Stimulated activated CD8-positive, alpha-beta memory T cell treated with anti-CD3 and anti-CD28 coated beads, Interleukin-15, amount 100 ng/mL, for 4 hours (primary cell): Measurements from ENCODE around the gene SMARCAD1.
"Not testable (repeated sequence)": the region's sequence is repeated elsewhere in the genome, so short reads cannot be mapped to it uniquely, and the experiment has no call there.

ENCODE experiments used
- DNase-seq, 2 donors: peaks; one replicate each; pipeline ENCODE4 v3.0.0-alpha.2; 2020; ENCODE audit warnings: low read depth in 2 of 2

SMARCAD1 gene

DNA sequence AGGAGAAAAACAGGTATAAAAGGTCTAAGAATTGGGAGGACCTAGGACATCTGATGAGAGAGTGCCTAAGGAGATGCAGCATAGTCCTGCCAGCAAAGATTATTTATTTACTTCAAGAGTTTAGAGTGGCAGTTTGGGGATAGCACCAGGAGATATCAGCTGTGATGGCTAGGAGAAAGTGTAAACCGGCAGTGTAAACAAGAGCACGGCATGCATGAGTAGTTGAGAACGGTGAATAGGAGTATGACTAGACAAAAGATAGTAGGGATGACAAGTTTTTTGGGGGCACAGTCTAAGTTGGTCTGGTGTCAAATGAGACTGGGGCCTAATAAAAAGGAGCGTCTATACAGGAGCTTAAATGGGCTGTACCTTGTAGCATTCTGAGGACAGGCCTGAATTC lies 86.3 kb downstream of the SMARCAD1 start:
- not testable (repeated sequence) for DNase-seq

DNA sequence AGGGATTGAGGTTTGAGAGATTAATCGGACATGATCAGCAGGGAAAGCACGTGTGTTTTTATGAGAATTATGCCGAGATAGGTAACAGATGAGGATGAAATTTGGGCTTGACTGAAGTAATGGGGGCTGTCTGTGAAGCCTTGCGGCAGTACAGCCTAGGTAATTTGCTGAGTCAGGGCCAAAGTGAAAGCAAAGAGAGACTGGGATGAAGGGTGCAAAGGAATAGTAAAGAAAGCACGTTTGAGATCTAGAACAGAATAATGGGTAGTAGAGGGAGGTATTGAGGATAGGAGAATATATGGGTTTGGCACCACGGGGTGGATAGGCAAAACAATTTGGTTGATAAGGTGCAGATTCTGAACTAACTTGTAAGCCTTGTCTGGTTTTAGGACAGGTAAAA lies 87.8 kb downstream of the SMARCAD1 start:
- DNase-seq: not testable (repeated sequence)

DNA sequence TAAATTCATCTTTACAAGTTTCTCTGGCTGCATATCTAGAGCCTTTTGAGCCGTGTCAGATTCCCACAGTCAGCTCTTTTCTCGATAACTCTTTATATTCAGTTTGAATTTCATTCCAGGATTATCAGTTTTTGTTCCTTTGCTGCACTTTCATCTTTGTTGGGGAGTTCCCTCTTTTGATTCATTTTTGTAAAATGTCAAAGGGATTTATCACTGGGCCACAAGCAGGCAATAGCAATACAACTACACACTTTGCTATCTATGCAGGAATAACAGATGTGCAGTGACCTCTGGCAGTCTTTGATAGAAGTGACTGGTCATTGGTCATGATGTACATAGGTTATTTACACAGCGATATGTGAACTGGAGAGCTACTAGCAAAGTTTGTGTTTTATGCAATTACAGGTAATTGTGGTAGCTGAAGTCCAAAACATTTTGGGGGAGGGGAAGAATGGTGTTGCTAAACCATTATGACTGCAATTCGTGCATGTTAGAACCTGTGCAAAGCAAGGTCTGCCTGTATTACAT lies 91.1 kb downstream of the SMARCAD1 start:
- no peak for DNase-seq

DNA sequence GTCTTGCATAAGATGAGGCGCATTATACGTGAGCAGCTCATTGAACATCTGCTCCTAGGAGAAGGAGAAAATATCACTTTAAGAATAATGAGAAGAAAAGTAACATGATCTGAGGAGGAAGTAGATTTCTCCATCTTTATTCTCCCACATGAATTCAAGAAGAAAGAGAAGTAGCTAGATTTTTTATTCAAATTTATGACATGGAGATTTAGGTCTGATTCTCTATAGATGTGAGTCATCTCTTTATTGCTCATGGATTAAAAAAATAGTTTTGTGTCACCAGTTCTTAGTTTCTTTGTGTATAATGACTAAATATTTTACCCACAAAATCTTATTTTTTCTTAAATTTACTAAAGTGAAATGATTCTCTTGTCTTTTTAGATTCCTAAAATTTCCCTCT lies 94.5 kb downstream of the SMARCAD1 start:
- no peak for DNase-seq

GRCh38 chr4:94304365-94304971 lies 96.8 kb downstream of the SMARCAD1 start:
- DNase-seq: no peak

DNA sequence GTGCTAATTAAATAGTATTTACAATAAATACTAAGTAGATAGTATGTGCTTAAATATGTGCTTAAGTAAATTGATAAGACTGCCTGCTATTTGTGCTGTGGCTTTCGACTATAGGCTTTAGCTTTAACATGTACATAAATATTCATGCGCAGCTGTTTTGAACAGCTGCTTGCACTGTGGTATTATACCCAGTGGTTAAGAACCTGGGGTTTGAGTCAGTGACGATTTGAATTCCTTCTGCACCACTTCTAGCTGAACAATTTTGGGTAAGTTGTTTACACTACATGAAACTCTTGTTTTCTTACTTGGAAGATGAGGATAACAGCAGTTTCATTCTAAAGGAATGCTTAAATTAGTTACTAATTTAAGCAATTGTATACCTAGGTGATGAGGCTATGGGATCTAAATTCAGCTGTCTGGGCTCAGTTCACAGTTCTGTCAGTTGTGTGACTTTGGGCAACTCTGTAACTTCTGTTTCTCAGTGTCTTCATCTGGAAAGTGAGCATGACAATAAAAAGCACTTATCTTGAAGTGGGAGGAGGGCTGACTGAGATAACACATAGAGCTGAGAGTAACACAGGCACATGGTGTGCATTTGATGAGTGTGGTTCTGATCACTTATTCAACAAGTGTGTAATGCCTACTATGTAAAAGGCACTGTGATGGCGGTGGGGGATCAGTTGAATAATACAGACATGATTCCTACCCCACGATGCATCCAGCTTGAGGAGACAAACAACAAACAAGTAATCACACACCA lies 98.0 kb downstream of the SMARCAD1 start:
- DNase-seq: no peak

- DNase-seq: no peak
Observed at GRCh38 chr4:94306713-94307112, 99.0 kb downstream of the SMARCAD1 start.

DNA sequence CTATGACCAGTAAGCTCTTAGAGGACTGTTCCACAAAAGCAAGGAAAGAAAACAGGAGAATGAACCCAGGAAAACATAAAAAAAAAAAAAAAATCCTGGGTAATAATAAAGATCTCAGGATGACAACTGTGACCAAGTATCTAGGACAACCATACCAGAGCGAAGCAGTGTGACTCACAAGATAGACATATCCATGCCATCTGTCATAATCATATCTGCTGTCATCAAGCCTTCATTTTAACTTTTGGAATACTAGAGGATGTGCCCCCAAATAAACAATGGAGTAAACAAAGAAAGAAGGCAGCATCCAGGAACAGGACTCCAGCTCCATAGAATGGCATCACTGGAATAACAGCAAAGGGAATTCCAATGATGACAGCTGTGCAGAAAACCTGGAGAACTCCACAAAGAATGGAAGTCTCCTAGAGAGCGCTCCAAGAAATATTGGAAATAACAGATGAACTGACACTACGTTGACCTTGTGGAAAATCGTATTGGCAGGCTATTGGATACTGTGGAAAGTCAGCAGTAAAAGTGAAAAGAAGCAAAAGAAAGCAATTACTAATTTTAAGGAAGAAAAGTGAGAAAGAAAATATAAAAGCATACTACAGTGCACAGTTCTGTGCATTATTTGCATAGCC lies 99.7 kb downstream of the SMARCAD1 start:
- DNase-seq: no peak

GRCh38 chr4:94319927-94320326 lies 112.3 kb downstream of the SMARCAD1 start:
- not testable (repeated sequence) for DNase-seq

DNA sequence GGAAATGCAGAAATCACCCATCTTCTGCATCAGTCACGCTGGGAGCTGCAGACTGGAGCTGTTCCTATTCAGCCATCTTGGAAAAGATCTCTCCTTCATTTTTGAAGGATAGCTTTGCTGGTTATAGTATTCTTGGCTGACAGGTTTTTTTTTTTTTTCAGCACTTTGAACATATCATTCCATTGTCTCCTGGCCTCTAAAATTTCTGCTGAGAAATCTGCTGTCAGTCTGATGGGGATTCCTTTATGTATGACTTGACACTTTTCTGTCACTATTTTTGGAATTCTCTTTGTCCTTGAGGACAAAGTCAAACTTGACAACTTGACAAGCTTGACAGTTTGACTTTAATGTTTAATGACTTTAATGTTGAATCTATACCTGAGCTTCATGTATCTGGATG lies 118.2 kb downstream of the SMARCAD1 start:
- no peak for DNase-seq

GRCh38 chr4:94329933-94330332 lies 122.3 kb downstream of the SMARCAD1 start:
- no peak for DNase-seq

DNA sequence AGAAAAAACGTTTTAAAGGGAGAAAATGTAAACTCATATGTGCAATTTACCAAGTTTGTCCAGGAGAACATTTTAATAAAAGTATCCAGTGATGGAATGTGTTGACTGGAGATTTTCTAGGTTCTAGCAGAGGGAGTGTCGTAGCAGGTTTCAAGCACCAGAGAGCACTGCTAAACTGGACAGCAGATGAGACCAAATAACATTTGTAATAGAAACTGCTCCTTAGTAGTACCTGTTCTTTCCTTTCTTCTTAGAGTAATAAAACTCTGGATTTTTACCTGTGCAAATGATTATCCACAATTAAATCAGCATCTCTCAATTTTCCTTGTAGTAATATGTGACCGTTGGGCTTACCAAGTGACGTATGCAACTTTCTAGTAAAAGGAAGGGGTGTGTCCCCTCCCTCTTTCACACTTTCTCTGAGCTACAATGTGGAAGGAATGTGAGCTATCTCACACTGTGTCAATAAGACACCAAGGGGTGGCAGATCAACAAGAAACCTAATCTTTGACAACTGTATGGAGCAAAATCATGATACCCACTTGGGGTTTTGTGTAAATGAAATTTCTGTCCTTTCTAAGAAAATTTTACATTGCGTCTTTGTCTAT lies 125.4 kb downstream of the SMARCAD1 start:
- DNase-seq: no peak

DNA sequence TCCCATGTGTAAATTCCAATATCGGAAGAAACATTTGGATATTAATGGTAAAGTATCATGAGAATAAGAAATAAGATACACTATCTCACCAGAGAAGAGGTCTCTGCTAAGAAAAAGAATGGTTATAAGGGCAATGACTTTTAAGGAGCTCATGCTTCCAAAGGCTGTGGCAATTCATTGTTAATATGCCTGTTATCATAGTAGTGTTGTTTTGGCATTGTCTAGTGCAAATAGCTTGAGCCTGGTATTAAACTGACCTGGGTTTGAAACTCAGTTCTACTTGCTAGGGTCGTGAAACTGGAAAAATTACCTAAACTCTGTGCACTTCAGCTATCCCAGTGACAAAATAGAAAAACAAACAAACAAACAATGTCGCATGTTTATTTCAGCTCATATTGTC lies 126.2 kb downstream of the SMARCAD1 start:
- no peak for DNase-seq

GRCh38 chr4:94334476-94334875 lies 126.8 kb downstream of the SMARCAD1 start:
- no peak for DNase-seq

DNA sequence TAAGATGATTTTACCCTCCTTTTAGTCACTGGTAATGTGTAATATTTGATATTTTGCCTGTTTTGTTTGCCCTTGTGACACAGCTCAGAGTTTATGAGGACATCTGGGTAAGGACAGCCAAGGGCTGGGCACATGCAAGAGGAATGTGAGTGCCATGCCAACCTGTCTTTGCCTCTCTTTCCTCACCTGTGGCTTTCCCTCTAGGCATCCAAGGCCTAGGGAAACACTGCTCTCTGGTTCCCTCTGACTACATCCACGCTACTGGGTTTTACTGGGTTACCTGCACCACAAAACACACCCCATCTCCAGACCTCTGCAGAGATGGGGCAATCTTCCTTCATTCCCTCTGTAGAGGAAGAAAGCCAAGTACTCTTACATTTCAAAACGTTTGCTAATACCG lies 127.3 kb downstream of the SMARCAD1 start:
- no peak for DNase-seq

DNA sequence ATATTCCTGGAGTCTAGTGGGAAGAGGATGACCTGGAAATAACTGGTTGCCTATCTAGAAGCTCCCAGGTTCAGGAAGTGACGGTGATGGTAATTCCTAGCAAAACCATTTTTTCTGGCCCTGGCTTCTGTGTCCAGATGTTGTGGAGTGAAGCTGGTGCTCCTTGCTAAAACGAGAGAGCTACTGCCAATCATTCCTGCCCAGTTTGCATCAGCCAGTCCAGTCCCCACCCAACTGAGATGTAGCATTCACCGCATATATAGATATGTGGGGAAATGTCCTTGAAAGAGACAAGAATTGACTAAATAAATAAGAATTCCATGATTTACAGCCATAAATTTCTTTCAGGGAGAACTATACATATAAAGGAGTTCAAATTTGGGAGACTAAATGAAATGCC lies 128.6 kb downstream of the SMARCAD1 start:
- no peak for DNase-seq

GRCh38 chr4:94336791-94337190 lies 129.1 kb downstream of the SMARCAD1 start:
- DNase-seq: not testable (repeated sequence)

DNA sequence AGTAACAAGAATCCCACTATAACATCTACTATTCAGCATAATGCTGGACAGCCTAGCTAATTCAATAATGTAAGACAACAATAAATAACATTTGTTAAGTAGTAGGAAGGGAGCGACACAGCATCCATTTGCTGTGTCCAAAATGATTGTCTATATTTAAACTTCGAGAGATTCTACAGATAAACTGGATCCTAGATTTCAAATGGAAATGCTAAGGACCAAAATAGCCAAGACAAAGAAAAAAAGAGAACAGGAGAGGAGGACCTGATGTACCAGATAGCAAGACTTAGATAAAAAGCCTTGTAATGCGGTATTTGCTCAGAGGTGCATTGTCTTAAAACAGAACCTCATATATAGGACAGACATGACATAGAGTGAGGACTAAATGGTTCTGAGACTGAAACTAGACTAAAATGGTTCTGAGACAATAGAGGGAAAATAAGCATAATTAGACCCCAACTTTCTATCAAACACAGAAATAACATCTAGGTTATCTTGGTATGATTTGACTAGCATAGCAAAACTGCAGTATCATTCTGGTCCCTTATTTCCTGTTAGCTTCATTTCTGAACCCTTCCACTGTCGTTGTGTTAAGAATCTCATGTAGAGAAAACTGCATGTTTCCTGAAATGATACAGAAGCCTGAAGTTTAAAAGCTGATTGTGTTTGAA lies 131.2 kb downstream of the SMARCAD1 start:
- DNase-seq: no peak

GRCh38 chr4:94339779-94340178 lies 132.1 kb downstream of the SMARCAD1 start:
- DNase-seq: no peak
